Measurements from ENCODE around the gene MASP2. TPM values are rescaled to one million over a fixed set of nuclear protein-coding genes. Genes with fewer than 3 reads are reported as not detected.
"Not testable (repeated sequence)": the region's sequence is repeated elsewhere in the genome, so short reads cannot be mapped to it uniquely, and the experiment has no call there.

MASP2 gene
- polyA plus RNA-seq, 4 donors: 3.6 to 10.0 (median 3.9) TPM

- no peak for DNase-seq (ENCODE audit: low read depth in 4 of 4, low spot score in 3 of 4)
Measured at GRCh38 chr1:10996100-10996499, 50.9 kb downstream of the MASP2 start.

GRCh38 chr1:10992864-10993263 lies 54.2 kb downstream of the MASP2 start:
- DNase-seq (ENCODE audit: low read depth in 4 of 4, low spot score in 3 of 4): no peak

DNA sequence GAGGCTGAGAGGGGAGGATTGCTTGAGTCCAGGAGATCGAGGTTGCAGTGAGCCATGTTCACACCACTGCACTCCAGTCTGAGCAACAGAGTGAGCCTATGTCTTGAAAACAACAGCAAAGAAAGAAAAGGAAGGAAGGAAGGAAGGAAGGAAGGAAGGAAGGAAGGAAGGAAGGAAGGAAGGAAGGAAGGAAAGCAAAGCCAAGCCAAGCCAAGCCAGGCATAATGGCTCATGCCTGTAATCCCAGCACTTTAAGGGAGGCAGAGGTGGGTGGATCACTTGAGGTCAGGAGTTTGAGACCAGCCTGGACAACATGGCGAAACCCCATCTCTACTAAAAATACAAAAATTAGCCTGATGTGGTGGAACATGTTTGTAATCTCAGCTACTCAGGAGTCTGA lies 55.0 kb downstream of the MASP2 start:
- not testable (repeated sequence) for DNase-seq (ENCODE audit: low read depth in 4 of 4, low spot score in 3 of 4)

DNA sequence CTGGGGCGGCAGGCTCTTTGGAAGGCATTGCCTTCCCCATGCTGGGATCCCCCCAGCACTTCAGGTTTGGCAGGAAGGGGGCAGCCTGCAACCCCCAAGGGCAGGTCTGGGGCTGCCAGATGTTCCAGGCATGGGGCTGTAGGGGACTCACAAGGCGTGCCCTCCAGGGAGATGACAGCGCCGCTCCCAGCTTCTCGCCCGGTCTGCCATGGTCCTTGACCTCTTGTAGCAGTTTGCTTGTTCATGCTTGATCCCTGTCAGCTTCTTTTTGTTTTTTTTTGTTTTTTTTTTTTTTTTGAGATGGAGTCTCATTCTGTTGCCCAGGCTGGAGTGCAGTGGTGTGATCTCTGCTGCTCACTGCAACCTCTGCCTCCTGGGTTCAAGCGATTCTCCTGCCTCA lies 56.2 kb downstream of the MASP2 start:
- DNase-seq (ENCODE audit: low read depth in 4 of 4, low spot score in 3 of 4): no peak

- DNase-seq (ENCODE audit: low read depth in 4 of 4, low spot score in 3 of 4): not testable (repeated sequence)
Measured at GRCh38 chr1:10989920-10990516, 57.0 kb downstream of the MASP2 start.

- no peak for DNase-seq (ENCODE audit: low read depth in 4 of 4, low spot score in 3 of 4)
Measured at GRCh38 chr1:10989095-10989494, 57.9 kb downstream of the MASP2 start.

DNA sequence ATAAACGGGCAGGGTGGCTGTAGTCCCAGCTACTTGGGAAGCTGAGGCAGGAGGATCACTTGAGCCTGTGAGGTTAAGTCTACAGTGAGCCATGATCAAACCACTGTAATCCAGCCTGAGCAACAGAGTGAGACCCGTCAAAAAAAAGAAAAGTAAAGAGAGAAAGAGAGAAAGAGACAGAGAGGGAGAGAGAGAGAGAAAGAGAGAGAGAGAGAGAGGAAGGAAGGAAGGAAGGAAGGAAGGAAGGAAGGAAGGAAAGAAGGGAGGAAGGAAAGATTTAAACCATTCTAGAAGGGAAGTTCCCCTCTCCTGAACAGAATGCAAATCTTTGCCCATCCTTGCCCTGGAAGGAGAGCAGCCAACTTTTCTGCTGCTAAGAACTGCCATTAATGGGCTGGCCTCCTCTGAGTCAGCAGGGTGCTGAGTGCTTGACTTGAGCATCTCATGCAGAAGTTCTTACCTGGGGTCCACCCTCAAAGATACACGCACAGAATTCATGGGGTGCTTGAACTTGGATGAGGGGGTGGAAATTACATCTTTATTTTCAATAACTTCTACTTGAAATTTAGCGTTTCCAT lies 59.1 kb downstream of the MASP2 start:
- no peak for DNase-seq (ENCODE audit: low read depth in 4 of 4, low spot score in 3 of 4)

GRCh38 chr1:10986525-10986890 lies 60.5 kb downstream of the MASP2 start:
- DNase-seq (ENCODE audit: low read depth in 4 of 4, low spot score in 3 of 4): no peak

- no peak for DNase-seq (ENCODE audit: low read depth in 4 of 4, low spot score in 3 of 4)
Measured at GRCh38 chr1:10980841-10981727, 66.0 kb downstream of the MASP2 start.

DNA sequence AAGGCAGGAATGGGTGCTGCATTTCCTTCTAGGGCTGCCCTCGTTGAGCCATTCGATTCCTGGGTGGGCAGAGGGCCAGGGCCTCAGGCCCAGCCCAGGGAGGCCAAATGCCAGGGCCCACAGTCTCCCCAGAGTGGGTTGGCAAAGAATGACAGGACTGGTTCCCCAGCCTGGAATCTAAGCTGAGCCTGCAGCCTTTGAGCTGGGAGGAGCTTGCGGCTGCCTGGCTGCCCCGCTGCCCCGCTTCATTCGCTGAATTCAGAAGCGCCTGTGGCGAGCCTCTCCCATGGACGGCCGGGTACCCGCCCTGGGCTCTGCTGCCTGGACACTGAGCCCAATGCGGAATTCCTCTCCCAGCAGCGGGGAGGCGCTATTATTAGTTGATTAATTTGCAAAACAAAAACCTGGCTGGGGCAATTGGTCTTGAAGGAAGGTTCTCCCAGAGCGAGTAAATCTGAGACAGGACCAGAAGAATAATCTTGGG lies 66.9 kb downstream of the MASP2 start:
- DNase-seq (ENCODE audit: low read depth in 4 of 4, low spot score in 3 of 4): no peak

GRCh38 chr1:10979483-10979920 lies 67.5 kb downstream of the MASP2 start:
- no peak for DNase-seq (ENCODE audit: low read depth in 4 of 4, low spot score in 3 of 4)

DNA sequence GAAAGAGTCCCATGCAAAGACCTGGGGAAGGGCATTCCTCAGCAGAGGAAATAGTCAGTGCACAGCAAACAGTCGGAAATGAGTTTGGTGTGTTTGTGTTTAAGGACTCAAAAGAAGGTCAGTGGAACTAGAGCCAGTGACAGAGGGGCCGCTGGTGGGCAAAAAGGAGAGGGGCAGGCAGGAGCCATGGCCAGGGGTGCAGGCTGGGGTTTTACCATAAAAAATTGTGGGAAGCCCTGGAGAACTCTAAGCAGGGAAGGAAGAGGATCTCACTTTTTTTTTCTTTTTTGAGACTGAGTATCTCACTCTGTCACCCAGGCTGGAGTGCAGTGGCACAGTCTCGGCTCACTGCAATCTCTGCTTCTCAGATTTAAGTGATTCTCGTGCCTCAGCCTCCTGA lies 68.3 kb downstream of the MASP2 start:
- no peak for DNase-seq (ENCODE audit: low read depth in 4 of 4, low spot score in 3 of 4)

Other genes with a start within 250 kb of the MASP2 start
- 100 to 1,000 TPM; 232 to 328 (median 316) TPM for gene TARDBP, start 34.6 kb downstream of the MASP2 start, polyA plus RNA-seq (ENCODE audit: insufficient read length in 4 of 4)
- 10 to 100 TPM; 42.0 to 56.6 (median 48.4) TPM for gene SRM, start 12.8 kb upstream of the MASP2 start, polyA plus RNA-seq (ENCODE audit: insufficient read length in 4 of 4)
- 100 to 1,000 TPM in 1 of 4 donors, 10 to 100 TPM in 3; 70.6 to 102 (median 87.0) TPM for gene EXOSC10, start 52.6 kb upstream of the MASP2 start, polyA plus RNA-seq (ENCODE audit: insufficient read length in 4 of 4)
- gene ANGPTL7, start 142.1 kb upstream of the MASP2 start, polyA plus RNA-seq (ENCODE audit: insufficient read length in 4 of 4): 1 to 10 TPM in 1 of 4 donors, under 1 TPM in 2, not detected in 1; 0.09 to 1.2 (median 0.10) TPM
- 10 to 100 TPM; 27.5 to 45.6 (median 40.9) TPM for gene MTOR, start 215.3 kb upstream of the MASP2 start, polyA plus RNA-seq (ENCODE audit: insufficient read length in 4 of 4)
- 10 to 100 TPM; 13.0 to 17.2 (median 15.5) TPM for gene UBIAD1, start 226.0 kb upstream of the MASP2 start, polyA plus RNA-seq (ENCODE audit: insufficient read length in 4 of 4)